ENCODE measurements around the gene PTPRZ1.
A peak's percentile ranks its signal among the peaks of the same experiment; 100 is the strongest.

PTPRZ1 gene

DNA sequence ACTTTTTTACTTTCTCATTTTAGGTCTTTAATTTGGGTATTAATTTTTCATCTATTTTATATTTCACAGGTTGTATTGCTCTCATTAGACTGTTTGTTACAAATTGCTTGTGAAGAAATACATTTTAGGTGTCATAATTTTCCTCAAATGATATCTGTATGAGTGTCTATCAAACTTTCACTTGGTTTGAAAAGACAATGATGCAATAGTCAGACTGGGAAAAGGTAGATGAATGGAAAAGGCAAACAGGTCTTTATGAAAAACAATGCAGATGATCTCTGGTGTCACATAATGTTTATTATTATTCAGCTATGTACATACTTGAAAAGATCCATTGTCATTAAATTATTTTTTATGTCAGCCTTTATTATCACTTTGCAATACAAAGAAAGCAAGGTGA lies 80.2 kb downstream of the PTPRZ1 start:
- POLR2A ChIA-PET: no interaction called here
- no peak overlapping the region for H3K4me3 ChIP-seq (ENCODE audit: low read depth, low read length)
- CTCF ChIA-PET: no interaction called here
- TF ChIP-seq CTCF (IDR thresholded peaks at IDR 0.05; ENCODE audit: insufficient read depth, low read length, missing control alignments): no peak
- no peak for DNase-seq (ENCODE audit: low read depth, low spot score)

DNA sequence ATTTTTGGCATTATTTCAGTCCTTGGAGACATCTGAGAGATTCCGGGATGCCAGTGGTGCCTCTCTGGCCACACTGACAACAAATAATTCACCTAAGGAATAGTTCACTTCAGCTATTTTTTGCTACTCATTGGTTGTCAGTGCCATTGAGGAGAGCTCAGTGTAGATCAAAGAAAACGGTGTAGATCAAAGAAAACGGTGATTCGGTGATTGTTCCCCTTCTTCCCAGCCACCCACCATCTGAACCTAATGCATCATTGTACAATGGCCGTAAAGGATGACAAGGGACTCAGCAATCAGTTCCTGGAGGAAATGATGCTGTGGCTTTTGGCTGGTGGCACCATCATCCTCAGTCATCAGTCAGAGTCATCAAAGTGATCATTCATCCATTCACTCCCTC lies 80.6 kb downstream of the PTPRZ1 start:
- CTCF ChIA-PET: no interaction called here
- no peak for TF ChIP-seq CTCF (IDR thresholded peaks at IDR 0.05; ENCODE audit: insufficient read depth, low read length, missing control alignments)
- POLR2A ChIA-PET: no interaction called here
- H3K4me3 ChIP-seq (ENCODE audit: low read depth, low read length): no peak overlapping the region
- DNase-seq (ENCODE audit: low read depth, low spot score): no peak

- no peak for DNase-seq (ENCODE audit: low read depth, low spot score)
- H3K4me3 ChIP-seq (ENCODE audit: low read depth, low read length): no peak overlapping the region
- ChIA-PET POLR2A (no interaction called here), CTCF (interaction anchor here (1.7 kb wide), 1 partner anchor 40 kb away, joined by 4 read pairs; no protein-coding TSS in a partner anchor)
- no peak for TF ChIP-seq CTCF (IDR thresholded peaks at IDR 0.05; ENCODE audit: insufficient read depth, low read length, missing control alignments)
These were observed 81.8 kb downstream of the PTPRZ1 start for GRCh38 chr7:121954803-121955202.

- ChIA-PET CTCF (no interaction called here), POLR2A (no interaction called here)
- H3K4me3 ChIP-seq (ENCODE audit: low read depth, low read length): no peak overlapping the region
- no peak for DNase-seq (ENCODE audit: low read depth, low spot score)
- no peak for TF ChIP-seq CTCF (IDR thresholded peaks at IDR 0.05; ENCODE audit: insufficient read depth, low read length, missing control alignments)
These were observed 84.7 kb downstream of the PTPRZ1 start for GRCh38 chr7:121957626-121958025.

DNA sequence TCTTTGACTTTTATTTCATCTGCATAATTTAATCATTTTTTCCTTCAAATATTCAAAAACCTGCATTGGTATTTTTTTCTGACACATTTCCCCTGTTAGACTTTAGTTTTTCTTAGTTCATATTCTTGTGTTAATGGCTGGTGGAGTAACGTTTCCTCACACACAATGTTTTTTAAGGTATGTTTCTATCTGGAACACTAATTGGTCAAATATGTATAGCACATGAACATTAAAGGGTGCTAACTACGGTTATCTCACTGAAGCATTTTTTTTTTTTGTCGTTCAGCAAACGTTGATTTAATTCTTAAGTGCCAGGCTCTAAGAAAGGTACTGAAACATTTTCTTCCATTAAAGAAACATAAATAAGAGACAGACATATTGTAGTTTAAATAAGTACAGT lies 87.7 kb downstream of the PTPRZ1 start:
- DNase-seq (ENCODE audit: low read depth, low spot score): no peak
- ChIA-PET CTCF (interaction anchor here (1.1 kb wide), 1 partner anchor 11 kb away, joined by 5 read pairs; no protein-coding TSS in a partner anchor), POLR2A (interaction anchor here (0.7 to 0.8 kb wide), 2 partner anchors 431 to 1407 kb away, joined by 3 to 4 read pairs; no protein-coding TSS in a partner anchor)
- no peak overlapping the region for H3K4me3 ChIP-seq (ENCODE audit: low read depth, low read length)
- TF ChIP-seq CTCF (IDR thresholded peaks at IDR 0.05; ENCODE audit: insufficient read depth, low read length, missing control alignments): no peak

DNA sequence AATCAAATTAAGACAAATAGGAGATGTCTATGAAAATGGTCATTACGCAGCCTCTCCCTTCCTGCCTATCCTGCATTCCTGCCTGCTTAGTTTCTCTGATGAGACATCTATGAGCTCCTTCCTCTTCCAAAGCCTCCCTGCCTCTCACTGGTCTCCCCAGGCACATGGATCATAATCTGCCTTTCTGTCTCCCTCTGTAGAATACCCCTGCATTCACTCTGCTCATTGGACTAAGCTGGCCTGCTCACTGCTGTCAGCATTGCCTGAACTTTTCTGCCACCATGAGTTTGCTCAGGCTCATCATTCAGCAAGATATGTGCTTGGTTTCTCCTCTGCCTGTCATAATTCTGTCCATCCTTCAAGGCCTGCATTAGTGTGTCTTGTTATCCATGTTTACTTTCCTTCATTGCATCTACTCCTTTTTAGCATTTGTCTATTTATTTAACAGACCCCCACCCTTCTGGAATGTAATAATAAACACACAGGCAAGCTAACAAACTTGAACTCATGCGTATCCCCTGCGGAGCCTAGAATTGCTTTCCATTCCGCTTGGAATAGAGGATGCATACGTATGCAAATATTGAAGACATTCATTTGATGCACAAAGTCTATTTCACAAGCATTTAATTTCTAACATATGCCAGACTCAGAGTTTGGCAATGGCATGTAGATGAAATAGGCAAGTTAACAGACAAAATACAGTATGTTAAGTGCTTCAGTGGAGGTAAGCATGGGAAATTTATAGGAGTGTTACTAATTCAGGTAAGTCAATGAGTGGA lies 88.3 kb downstream of the PTPRZ1 start:
- H3K4me3 ChIP-seq (ENCODE audit: low read depth, low read length): peak overlapping the region; percentile 9; the same call in 1 of the 2 replicates
- peak; percentile 54 for DNase-seq (ENCODE audit: low read depth, low spot score)
- ChIA-PET CTCF (interaction anchor here (1.1 to 2.9 kb wide), 2 partner anchors 11 to 33 kb away, joined by 5 to 11 read pairs; no protein-coding TSS in a partner anchor), POLR2A (interaction anchor here (0.7 to 0.8 kb wide), 2 partner anchors 431 to 1407 kb away, joined by 3 to 4 read pairs; no protein-coding TSS in a partner anchor)
- peak; percentile 9 for TF ChIP-seq CTCF (IDR thresholded peaks at IDR 0.05; ENCODE audit: insufficient read depth, low read length, missing control alignments)

All from AG04449 (cell line).